Choroid plexus epithelial cell (primary cell): Measurements from ENCODE around the gene NANOS3.

Experiments used
- DNase-seq: peaks from one replicate; pipeline ENCODE4 v3.0.0-alpha.2; 2010; ENCODE audit warnings: low read depth
- H3K4me3 ChIP-seq: 2 replicates; pipeline ENCODE4 v1.5.1; 2011; ENCODE audit warnings: low read depth, mild to moderate bottlenecking, control low read depth, low read length, moderate library complexity
- TF ChIP-seq, protein P1 (sequence below): conservative IDR thresholded peaks from 2 replicates; pipeline ENCODE4 v1.5.1; 2011; ENCODE audit warnings: low read depth, mild to moderate bottlenecking, control low read depth, inconsistent platforms, low read length, moderate library complexity

NANOS3 gene

DNA sequence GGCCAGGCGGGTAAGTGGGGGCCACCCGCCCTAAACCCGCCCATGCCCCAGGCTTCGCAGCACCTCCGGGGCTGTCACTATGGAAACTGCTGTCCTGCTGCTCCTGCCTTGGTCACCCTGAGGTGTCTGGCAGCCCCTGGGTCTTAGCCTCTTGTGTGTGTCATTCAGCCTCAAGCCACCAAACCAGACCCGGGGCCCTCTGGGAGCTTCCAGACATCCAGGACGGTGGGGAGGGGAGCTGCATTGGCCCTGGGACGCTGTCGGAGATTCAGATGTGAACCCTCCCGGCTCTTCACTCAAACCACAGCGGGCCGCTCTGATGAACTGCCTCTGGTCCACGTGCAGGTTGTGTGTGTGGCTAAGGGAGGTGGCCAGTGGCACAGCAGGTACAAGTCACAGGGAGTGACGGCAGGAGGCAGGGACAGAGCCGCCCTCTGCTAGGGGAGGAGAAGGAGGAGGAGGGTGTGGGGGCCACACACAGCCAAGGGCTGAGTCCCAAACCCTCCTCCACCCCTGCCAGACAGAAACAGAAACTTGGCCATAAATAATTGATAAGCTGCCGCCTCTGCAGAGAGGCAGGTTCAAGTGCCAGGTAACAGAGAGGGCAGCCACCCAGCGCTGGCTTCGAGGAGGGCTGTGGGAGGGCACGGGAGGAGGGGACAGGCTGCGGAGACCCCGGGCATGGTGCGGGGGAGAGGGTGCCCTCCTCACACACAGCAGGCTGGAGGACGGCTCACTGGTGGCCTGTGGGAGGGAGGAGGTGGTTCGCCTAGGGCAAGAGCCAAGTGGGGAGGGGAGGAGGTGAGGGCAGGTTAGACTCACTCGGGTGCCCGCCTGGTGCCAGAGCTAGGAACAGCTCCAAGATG is 8.0 kb downstream of the NANOS3 start:
- TF ChIP-seq, protein P1, sequence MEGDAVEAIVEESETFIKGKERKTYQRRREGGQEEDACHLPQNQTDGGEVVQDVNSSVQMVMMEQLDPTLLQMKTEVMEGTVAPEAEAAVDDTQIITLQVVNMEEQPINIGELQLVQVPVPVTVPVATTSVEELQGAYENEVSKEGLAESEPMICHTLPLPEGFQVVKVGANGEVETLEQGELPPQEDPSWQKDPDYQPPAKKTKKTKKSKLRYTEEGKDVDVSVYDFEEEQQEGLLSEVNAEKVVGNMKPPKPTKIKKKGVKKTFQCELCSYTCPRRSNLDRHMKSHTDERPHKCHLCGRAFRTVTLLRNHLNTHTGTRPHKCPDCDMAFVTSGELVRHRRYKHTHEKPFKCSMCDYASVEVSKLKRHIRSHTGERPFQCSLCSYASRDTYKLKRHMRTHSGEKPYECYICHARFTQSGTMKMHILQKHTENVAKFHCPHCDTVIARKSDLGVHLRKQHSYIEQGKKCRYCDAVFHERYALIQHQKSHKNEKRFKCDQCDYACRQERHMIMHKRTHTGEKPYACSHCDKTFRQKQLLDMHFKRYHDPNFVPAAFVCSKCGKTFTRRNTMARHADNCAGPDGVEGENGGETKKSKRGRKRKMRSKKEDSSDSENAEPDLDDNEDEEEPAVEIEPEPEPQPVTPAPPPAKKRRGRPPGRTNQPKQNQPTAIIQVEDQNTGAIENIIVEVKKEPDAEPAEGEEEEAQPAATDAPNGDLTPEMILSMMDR, result no peak
- DNase-seq, result no peak
- no peak overlapping the region for H3K4me3 ChIP-seq

DNA sequence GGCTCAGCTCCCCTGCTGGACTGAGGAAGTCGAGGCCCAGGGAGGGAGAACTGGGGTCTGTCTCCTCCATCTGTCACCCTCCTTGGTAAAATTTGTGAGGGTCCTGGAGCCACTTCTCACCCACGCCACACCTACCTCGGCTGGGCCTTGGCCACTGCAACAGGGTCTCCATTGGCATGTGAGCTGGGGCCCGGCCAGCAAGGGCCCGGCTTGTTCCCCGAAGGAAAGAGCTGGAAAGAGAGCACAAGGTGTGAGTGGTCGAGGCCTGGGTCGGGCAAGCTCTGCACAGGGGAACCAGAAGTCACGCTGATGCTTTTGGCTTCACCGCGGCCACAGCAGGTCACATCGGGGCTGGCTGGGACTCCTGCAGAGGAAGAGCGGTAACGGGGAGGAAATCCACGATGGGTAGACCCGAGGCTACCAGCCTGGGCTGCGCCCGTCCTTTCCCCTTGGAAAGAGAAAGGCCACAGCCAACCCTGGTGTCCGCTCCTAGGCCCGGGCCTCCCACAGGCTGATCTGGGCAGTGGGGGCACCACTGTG is 9.0 kb downstream of the NANOS3 start:
- H3K4me3 ChIP-seq, result no peak overlapping the region
- no peak for DNase-seq
- TF ChIP-seq, protein P1, result no peak

GRCh38 chr19:13887018-13887436 is 10.1 kb downstream of the NANOS3 start:
- no peak for DNase-seq
- TF ChIP-seq, protein P1, result no peak
- H3K4me3 ChIP-seq, result no peak overlapping the region

- H3K4me3 ChIP-seq, result no peak overlapping the region
- TF ChIP-seq, protein P1, result no peak
- peak; percentile 24 for DNase-seq
Measured at GRCh38 chr19:13887517-13887916, 10.6 kb downstream of the NANOS3 start.

- H3K4me3 ChIP-seq, result no peak overlapping the region
- TF ChIP-seq, protein P1, result no peak
- DNase-seq, result no peak
Measured at GRCh38 chr19:13888281-13888680, 11.3 kb downstream of the NANOS3 start.

DNA sequence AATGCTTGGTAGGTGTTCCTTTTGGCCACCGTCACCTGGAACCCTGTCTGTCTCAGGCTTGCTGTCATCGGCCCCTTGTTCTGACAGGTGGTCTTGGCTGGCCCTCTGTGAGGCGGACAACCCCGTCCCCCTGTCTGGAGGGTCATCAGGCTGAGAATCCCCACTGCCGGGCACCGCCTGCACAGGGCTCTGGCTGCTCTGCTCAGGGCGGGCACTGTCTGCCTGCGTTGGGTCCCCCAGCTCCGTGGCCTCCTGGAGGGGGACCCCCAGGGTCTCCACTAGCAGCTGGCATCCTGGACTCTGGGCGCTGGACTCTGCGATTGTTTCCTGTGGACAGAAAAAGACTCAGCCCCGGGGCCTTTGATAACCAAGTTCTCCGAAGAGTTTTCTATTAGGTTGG is 13.2 kb downstream of the NANOS3 start:
- TF ChIP-seq, protein P1, result no peak
- DNase-seq, result no peak
- H3K4me3 ChIP-seq, result no peak overlapping the region
